Measurements from ENCODE around the gene GPR142. TPM values are rescaled to one million over a fixed set of nuclear protein-coding genes. Genes with fewer than 3 reads are reported as not detected.

GPR142 gene
- total and polyA plus RNA-seq, 2 of the 8 experiments (the other 6 are each of a cell fraction or from before 2014, with no cell fraction given) = 0.05 TPM; not detected in 1

GRCh38 chr17:74380959-74381808, 13.9 kb downstream of the GPR142 start (continued):
- TF ChIP-seq, protein P1, sequence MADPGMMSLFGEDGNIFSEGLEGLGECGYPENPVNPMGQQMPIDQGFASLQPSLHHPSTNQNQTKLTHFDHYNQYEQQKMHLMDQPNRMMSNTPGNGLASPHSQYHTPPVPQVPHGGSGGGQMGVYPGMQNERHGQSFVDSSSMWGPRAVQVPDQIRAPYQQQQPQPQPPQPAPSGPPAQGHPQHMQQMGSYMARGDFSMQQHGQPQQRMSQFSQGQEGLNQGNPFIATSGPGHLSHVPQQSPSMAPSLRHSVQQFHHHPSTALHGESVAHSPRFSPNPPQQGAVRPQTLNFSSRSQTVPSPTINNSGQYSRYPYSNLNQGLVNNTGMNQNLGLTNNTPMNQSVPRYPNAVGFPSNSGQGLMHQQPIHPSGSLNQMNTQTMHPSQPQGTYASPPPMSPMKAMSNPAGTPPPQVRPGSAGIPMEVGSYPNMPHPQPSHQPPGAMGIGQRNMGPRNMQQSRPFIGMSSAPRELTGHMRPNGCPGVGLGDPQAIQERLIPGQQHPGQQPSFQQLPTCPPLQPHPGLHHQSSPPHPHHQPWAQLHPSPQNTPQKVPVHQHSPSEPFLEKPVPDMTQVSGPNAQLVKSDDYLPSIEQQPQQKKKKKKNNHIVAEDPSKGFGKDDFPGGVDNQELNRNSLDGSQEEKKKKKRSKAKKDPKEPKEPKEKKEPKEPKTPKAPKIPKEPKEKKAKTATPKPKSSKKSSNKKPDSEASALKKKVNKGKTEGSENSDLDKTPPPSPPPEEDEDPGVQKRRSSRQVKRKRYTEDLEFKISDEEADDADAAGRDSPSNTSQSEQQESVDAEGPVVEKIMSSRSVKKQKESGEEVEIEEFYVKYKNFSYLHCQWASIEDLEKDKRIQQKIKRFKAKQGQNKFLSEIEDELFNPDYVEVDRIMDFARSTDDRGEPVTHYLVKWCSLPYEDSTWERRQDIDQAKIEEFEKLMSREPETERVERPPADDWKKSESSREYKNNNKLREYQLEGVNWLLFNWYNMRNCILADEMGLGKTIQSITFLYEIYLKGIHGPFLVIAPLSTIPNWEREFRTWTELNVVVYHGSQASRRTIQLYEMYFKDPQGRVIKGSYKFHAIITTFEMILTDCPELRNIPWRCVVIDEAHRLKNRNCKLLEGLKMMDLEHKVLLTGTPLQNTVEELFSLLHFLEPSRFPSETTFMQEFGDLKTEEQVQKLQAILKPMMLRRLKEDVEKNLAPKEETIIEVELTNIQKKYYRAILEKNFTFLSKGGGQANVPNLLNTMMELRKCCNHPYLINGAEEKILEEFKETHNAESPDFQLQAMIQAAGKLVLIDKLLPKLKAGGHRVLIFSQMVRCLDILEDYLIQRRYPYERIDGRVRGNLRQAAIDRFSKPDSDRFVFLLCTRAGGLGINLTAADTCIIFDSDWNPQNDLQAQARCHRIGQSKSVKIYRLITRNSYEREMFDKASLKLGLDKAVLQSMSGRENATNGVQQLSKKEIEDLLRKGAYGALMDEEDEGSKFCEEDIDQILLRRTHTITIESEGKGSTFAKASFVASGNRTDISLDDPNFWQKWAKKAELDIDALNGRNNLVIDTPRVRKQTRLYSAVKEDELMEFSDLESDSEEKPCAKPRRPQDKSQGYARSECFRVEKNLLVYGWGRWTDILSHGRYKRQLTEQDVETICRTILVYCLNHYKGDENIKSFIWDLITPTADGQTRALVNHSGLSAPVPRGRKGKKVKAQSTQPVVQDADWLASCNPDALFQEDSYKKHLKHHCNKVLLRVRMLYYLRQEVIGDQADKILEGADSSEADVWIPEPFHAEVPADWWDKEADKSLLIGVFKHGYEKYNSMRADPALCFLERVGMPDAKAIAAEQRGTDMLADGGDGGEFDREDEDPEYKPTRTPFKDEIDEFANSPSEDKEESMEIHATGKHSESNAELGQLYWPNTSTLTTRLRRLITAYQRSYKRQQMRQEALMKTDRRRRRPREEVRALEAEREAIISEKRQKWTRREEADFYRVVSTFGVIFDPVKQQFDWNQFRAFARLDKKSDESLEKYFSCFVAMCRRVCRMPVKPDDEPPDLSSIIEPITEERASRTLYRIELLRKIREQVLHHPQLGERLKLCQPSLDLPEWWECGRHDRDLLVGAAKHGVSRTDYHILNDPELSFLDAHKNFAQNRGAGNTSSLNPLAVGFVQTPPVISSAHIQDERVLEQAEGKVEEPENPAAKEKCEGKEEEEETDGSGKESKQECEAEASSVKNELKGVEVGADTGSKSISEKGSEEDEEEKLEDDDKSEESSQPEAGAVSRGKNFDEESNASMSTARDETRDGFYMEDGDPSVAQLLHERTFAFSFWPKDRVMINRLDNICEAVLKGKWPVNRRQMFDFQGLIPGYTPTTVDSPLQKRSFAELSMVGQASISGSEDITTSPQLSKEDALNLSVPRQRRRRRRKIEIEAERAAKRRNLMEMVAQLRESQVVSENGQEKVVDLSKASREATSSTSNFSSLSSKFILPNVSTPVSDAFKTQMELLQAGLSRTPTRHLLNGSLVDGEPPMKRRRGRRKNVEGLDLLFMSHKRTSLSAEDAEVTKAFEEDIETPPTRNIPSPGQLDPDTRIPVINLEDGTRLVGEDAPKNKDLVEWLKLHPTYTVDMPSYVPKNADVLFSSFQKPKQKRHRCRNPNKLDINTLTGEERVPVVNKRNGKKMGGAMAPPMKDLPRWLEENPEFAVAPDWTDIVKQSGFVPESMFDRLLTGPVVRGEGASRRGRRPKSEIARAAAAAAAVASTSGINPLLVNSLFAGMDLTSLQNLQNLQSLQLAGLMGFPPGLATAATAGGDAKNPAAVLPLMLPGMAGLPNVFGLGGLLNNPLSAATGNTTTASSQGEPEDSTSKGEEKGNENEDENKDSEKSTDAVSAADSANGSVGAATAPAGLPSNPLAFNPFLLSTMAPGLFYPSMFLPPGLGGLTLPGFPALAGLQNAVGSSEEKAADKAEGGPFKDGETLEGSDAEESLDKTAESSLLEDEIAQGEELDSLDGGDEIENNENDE (IDR thresholded peaks at IDR 0.05; ENCODE audit: insufficient replicate concordance, low read length) = no peak
- TF ChIP-seq TAF7 (optimal IDR thresholded peaks at IDR 0.05; ENCODE audit: borderline replicate concordance, low read depth, low read length) (no peak), EGR1 (IDR thresholded peaks at IDR 0.05; ENCODE audit: borderline replicate concordance, low read depth, low read length) (no peak), TBP (IDR thresholded peaks at IDR 0.05; ENCODE audit: low read depth, low read length) (no peak), HDAC6 (IDR thresholded peaks at IDR 0.05; ENCODE audit: low read depth, low read length) (no peak)
- TF ChIP-seq, protein P2, sequence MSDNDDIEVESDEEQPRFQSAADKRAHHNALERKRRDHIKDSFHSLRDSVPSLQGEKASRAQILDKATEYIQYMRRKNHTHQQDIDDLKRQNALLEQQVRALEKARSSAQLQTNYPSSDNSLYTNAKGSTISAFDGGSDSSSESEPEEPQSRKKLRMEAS (IDR thresholded peaks at IDR 0.05) = no peak

Data from H1 (cell line).